Measurements from ENCODE around the gene RNF130.
A peak's percentile ranks its signal among the peaks of the same experiment; 100 is the strongest.

The RNF130 gene

DNA sequence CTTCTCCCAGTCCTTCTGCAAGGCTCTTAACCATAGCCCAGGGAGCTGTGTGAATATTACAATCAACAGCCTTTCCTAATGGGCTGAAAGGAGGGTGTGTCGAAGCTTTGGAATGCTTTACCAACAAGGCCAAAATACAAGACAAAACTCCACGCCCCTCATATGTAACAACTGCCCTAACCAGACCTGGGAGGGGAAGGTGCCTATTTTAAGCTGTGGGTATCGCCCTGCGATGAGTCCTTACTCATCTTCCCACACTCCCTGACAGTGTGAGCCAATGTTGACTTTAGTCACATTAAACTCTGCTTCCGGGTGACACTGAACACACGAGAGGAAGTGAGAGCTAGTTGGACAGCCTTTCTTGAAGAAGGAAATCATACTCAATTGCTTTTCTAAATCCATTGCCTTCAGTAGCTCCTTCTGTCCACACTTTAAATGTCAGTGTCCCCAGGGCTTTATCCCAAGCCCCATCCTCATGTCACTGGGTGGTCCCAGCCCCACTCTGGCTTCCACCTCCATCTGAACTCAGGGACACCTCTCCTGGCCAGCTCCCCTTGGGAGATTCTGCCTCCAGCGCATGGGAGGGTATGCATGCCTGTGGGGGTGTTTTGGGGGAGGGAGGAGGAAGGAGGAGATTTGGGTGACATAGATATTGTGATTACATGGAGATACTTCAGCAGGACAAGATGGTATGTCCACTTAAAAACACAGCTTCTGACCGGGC is 157.4 kb downstream of the RNF130 start:
- no peak overlapping the region for H3K27ac ChIP-seq (ENCODE audit: low read depth, low read length, severe bottlenecking)

DNA sequence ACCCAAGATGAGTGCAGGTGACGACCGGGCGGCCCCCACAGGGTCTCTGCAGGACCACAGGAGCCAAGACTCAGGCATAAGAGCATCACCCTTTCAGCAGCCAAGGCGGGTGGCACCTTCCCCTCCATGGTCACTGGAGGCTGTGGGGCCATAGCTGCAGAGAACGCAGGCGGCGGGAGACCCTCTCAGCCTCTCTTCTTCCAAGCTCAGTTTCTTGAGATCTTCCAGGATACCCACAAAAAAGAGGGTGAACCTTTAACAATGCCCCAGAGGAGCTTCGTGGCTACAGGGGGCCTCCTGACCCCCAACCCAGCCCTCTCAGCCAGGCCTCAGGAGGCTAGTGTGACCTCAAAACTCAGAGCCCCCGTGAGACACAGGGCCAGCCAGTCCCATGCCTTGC is 158.1 kb downstream of the RNF130 start:
- Histone ChIP-seq H3K4me1 (ENCODE audit: control insufficient read depth, insufficient read depth, low read length, poor library complexity, severe bottlenecking) (peaks cover 6% of the 10 kb centered on the region), H3K36me3 (ENCODE audit: control insufficient read depth, insufficient read depth, low read length) (no peaks in the 10 kb centered on the region), H3K27ac (ENCODE audit: low read depth, low read length, severe bottlenecking) (no peak overlapping the region), H3K9me3 (ENCODE audit: control insufficient read depth, low read length) (no peaks in the 10 kb centered on the region), H3K4me3 (ENCODE audit: extremely low read depth, insufficient read depth, low read length, poor library complexity, severe bottlenecking) (no peak overlapping the region)
- 96 to 98% methylated on average over 6 to 7 of the region's 9 CpGs for WGBS, 2 experiments (ENCODE audit: insufficient coverage in 2 of 2)

More for the DNA sequence above, 157.4 kb downstream of the RNF130 start:
- WGBS, 2 experiments (ENCODE audit: insufficient coverage in 2 of 2) = 91 to 93% methylated on average over 5 to 7 of the region's 8 CpGs
- Histone ChIP-seq H3K36me3 (ENCODE audit: control insufficient read depth, insufficient read depth, low read length) (no peaks in the 10 kb centered on the region), H3K4me3 (ENCODE audit: extremely low read depth, insufficient read depth, low read length, poor library complexity, severe bottlenecking) (no peak overlapping the region), H3K9me3 (ENCODE audit: control insufficient read depth, low read length) (no peaks in the 10 kb centered on the region), H3K4me1 (ENCODE audit: control insufficient read depth, insufficient read depth, low read length, poor library complexity, severe bottlenecking) (peaks cover 6% of the 10 kb centered on the region)

DNA sequence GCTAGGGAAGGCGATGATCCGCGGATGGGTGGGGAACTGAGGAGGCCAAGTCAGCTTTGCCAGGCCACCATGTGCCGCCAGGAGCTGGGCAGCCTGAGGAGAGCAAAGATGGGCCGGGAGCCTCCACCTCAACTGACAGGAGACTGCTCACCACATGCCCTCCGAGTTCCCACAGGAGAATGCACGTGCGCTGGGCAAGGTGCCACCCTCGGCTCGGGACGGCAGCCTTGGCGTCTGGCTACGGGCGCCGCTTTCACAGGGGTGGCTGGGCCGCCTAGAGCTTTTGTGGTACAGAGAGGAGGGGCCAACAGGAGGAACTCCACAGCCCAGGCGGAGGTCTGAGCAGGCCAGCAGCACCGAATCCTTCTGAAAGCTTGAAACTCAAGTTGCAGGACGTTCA is 158.6 kb downstream of the RNF130 start:
- Histone ChIP-seq H3K4me3 (ENCODE audit: extremely low read depth, insufficient read depth, low read length, poor library complexity, severe bottlenecking) (no peak overlapping the region), H3K27ac (ENCODE audit: low read depth, low read length, severe bottlenecking) (no peak overlapping the region), H3K9me3 (ENCODE audit: control insufficient read depth, low read length) (no peaks in the 10 kb centered on the region), H3K36me3 (ENCODE audit: control insufficient read depth, insufficient read depth, low read length) (no peaks in the 10 kb centered on the region), H3K4me1 (ENCODE audit: control insufficient read depth, insufficient read depth, low read length, poor library complexity, severe bottlenecking) (peaks cover 6% of the 10 kb centered on the region)
- WGBS, 2 experiments (ENCODE audit: insufficient coverage in 2 of 2) = 95 to 97% methylated on average over 15 to 16 of the region's 19 CpGs

DNA sequence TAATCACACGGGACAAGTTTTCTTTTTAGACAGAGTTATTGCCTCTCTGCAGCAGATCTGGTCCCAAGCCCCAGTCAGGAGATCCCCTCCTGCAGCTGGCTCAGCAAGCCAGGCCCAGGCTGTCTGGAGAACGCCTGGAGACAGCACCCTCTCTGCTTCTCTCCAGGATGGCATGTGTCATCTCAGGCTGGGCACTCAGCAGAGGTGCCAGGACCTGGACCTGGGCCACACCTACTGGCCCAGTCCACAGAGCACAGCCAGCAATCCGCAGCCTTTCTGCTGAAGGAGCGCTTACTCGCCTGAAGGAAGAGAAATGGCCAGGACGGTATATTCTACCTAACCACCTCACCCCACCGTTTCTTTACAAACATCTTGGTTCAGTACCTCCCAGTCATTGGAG is 159.2 kb downstream of the RNF130 start:
- Histone ChIP-seq H3K27ac (ENCODE audit: low read depth, low read length, severe bottlenecking) (no peak overlapping the region), H3K4me3 (ENCODE audit: extremely low read depth, insufficient read depth, low read length, poor library complexity, severe bottlenecking) (no peak overlapping the region), H3K9me3 (ENCODE audit: control insufficient read depth, low read length) (no peaks in the 10 kb centered on the region), H3K36me3 (ENCODE audit: control insufficient read depth, insufficient read depth, low read length) (no peaks in the 10 kb centered on the region), H3K4me1 (ENCODE audit: control insufficient read depth, insufficient read depth, low read length, poor library complexity, severe bottlenecking) (peaks cover 6% of the 10 kb centered on the region)
- WGBS, 2 experiments (ENCODE audit: insufficient coverage in 2 of 2) = 90 to 94% methylated on average over 2 to 5 of the region's 7 CpGs

DNA sequence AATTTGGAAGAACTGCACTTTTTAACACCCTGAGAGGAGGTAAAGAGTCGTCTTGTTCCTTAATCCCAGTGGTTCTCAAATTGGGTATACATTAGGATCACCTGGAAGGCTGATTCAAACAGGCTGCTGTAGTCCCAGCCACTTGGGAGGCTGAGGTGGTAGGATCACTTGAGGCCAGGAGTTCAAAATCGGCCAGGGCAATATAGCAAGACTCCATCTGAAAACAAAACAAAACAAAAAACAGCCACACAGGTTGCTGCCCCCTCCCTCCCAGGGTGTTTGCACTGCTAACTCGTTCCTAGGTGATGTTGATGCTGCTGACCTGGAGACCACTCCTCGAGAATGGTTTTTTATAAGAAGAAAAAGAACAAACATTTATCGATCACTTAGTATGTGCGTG is 162.3 kb downstream of the RNF130 start:
- H3K36me3 ChIP-seq (ENCODE audit: control insufficient read depth, insufficient read depth, low read length) = peaks cover 16% of the 10 kb centered on the region
- no peak overlapping the region for H3K4me3 ChIP-seq (ENCODE audit: extremely low read depth, insufficient read depth, low read length, poor library complexity, severe bottlenecking)
- H3K27ac ChIP-seq (ENCODE audit: low read depth, low read length, severe bottlenecking) = no peak overlapping the region
- no peaks in the 10 kb centered on the region for H3K9me3 ChIP-seq (ENCODE audit: control insufficient read depth, low read length)
- peaks cover 7% of the 10 kb centered on the region for H3K4me1 ChIP-seq (ENCODE audit: control insufficient read depth, insufficient read depth, low read length, poor library complexity, severe bottlenecking)
- 85 to 95% methylated on average over 3 to 5 of the region's 6 CpGs for WGBS, 2 experiments (ENCODE audit: insufficient coverage in 2 of 2)

DNA sequence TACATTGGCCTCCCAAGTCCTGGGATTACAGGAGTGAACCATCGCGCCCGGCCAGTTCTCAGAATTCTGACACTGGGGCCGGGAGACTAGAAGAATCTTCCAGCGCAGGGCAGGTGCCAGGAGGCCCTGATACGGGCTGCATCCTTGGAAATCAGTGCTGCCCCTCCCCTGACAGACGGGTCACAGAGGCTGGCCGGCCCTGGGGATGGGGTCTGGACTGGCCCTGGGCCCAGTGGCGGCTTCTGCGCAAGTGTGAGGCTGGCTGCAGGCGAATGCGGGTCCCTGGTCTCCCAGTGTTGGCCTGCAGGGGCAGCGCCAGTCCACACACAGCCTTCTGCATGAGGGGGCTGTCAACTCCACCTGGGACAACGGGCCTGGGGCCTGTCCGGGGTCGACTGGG is 163.0 kb downstream of the RNF130 start:
- peaks cover 4% of the 10 kb centered on the region for H3K4me1 ChIP-seq (ENCODE audit: control insufficient read depth, insufficient read depth, low read length, poor library complexity, severe bottlenecking)
- 82 to 86% methylated on average over 12 to 16 of the region's 16 CpGs for whole genome bisulfite sequencing, 2 experiments (ENCODE audit: insufficient coverage in 2 of 2)

DNA sequence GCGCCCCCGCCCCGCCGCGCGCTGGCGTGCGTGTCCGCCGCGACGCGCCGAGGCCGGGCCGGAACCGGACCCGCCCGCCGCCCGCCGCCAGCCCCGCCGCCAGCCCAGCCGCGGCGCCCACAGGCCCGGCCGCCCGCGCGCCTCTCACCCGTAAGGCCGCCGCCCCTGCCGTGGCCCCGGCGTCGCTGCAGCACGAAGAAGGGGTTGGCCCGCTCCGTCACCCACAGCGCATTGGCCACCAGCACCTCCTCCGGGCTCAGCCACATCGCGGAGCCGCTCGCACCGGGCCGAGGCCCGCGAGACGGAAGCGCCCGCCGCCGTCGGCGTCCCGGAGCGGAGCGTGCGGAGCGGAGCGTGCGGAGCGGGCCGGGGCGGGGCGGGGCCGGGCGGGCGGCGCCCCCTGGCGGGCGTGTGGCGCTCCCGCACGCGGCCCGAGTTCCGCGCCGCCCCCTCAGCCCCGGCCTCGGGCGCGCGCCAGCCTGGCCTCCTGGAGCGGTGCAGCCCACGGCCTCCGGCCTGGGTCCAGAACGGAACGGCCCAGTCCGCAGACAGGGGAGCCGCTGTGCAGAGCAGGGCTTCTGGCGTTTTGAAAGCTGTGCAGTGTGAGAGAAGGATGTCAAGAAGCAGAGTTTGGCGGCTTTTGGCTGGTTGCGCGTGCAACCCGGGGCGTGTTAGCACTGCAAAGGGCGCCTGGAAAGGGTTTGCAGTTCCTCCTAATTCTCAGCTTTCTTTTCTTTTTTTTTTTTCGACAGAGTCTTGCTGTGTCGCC is 163.8 kb downstream of the RNF130 start, which contains the start of gene TBC1D9B:
Gene TBC1D9B, minus strand, starts transcription at position 342 of the 769 bp plus-strand sequence. Its CDS starts 76 bp downstream, at position 266.
- WGBS, 2 experiments (ENCODE audit: insufficient coverage in 2 of 2) = 6% methylated on average over 83 to 88 of the region's 105 CpGs
- H3K4me1 ChIP-seq (ENCODE audit: control insufficient read depth, insufficient read depth, low read length, poor library complexity, severe bottlenecking) = peaks cover 4% of the 10 kb centered on the region
- no peak within 1 kb of the TSS for H3K27ac ChIP-seq (ENCODE audit: low read depth, low read length, severe bottlenecking)
- no peaks in the 10 kb centered on the region for H3K9me3 ChIP-seq (ENCODE audit: control insufficient read depth, low read length)
- peak within 1 kb of the TSS; percentile 61 for H3K4me3 ChIP-seq (ENCODE audit: extremely low read depth, insufficient read depth, low read length, poor library complexity, severe bottlenecking)
- H3K36me3 ChIP-seq (ENCODE audit: control insufficient read depth, insufficient read depth, low read length) = peaks cover 30% of the 10 kb centered on the region

More for the DNA sequence above, 163.0 kb downstream of the RNF130 start:
- peaks cover 22% of the 10 kb centered on the region for H3K36me3 ChIP-seq (ENCODE audit: control insufficient read depth, insufficient read depth, low read length)
- H3K4me3 ChIP-seq (ENCODE audit: extremely low read depth, insufficient read depth, low read length, poor library complexity, severe bottlenecking) = no peak overlapping the region
- no peaks in the 10 kb centered on the region for H3K9me3 ChIP-seq (ENCODE audit: control insufficient read depth, low read length)
- H3K27ac ChIP-seq (ENCODE audit: low read depth, low read length, severe bottlenecking) = no peak overlapping the region

DNA sequence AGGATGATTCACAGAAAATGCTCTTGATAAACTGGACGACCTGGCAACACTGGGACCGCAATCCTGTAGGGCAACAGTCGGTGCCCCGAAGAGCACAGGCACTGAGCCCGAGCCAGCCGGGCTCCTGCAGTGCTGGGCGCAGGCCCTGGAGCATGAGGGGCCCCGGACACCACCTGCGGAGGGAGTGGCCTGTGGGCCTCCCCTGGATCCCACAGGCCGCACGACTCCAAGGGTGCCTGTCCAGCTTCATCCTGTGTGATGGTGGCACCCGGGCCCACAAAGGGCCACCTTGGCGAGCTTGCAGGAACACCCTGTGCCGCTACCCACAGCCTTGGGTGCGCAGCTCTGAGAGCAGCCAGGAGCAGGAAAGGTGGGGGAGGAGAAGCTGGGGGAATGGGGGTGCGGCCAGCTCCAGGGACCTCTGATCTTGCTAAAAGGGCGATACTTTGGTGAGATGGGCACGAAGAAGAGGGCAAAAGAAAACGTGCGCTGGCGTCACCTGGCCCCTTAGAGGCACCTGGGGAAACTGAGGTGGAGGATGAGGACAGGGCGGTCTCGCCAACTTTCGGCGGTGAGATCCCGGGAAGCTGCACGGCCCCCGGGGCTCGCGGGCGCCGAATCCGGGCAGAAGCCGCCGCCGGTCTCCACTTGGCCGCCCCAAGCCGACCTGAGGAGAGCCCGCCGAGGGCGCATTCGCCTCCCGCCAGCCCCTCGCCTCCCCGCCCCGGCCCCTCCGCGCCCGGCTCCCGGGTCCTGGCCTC is 164.6 kb downstream of the RNF130 start:
- no peak overlapping the region for H3K27ac ChIP-seq (ENCODE audit: low read depth, low read length, severe bottlenecking)
- peak overlapping the region; percentile 61 for H3K4me3 ChIP-seq (ENCODE audit: extremely low read depth, insufficient read depth, low read length, poor library complexity, severe bottlenecking)
- peaks cover 4% of the 10 kb centered on the region for H3K4me1 ChIP-seq (ENCODE audit: control insufficient read depth, insufficient read depth, low read length, poor library complexity, severe bottlenecking)
- peaks cover 38% of the 10 kb centered on the region for H3K36me3 ChIP-seq (ENCODE audit: control insufficient read depth, insufficient read depth, low read length)
- H3K9me3 ChIP-seq (ENCODE audit: control insufficient read depth, low read length) = no peaks in the 10 kb centered on the region
- WGBS, 2 experiments (ENCODE audit: insufficient coverage in 2 of 2) = 27 to 31% methylated on average over 43 to 48 of the region's 50 CpGs

DNA sequence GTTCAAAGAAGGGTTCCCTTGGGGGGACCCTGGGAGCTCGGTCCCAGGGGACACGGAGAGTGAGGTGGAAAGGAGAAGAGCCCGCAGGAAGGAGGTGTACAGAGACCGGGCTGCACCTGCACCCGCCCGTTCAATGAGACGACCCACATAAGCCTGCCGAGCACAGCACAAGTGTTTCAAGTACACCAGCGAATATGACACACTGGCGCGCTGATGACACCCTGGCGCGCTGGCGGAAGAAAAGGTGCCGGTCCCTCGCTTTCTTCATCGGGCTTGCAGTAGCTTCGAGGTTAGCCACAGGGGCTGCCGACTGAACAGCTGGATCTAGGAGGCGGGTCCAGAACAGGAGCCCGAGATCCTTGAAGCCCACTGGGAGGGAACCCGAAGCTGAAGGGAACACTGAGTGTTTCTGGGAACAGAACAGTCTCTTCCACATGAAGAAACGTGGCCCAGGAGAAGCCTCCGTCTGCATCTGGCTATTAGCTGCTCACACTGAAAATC is 165.2 kb downstream of the RNF130 start:
- Histone ChIP-seq H3K27ac (ENCODE audit: low read depth, low read length, severe bottlenecking) (no peak overlapping the region), H3K4me1 (ENCODE audit: control insufficient read depth, insufficient read depth, low read length, poor library complexity, severe bottlenecking) (peaks cover 4% of the 10 kb centered on the region), H3K36me3 (ENCODE audit: control insufficient read depth, insufficient read depth, low read length) (peaks cover 44% of the 10 kb centered on the region), H3K4me3 (ENCODE audit: extremely low read depth, insufficient read depth, low read length, poor library complexity, severe bottlenecking) (peak overlapping the region; percentile 61), H3K9me3 (ENCODE audit: control insufficient read depth, low read length) (no peaks in the 10 kb centered on the region)
- 94 to 95% methylated on average over 24 of the region's 24 CpGs for WGBS, 2 experiments (ENCODE audit: insufficient coverage in 2 of 2)

DNA sequence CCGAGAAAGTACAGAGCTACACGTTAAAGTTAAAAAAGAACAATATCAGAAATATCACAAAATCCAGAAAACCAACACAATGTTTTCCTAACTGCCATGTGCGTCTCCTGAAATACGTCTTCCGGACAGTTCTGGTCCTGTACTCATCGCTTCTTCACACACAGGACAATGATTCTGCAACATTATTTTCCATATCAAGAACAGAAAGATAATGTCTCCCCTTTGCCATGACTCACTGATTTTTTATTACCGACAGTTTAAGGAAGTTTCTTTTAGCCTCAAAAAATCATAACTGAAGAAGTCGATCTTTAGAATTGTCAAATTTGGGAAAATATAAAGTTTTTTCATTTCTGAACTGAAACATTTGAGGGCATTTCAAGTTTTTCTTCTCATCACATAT is 166.4 kb downstream of the RNF130 start:
- Histone ChIP-seq H3K4me3 (ENCODE audit: extremely low read depth, insufficient read depth, low read length, poor library complexity, severe bottlenecking) (no peak overlapping the region), H3K9me3 (ENCODE audit: control insufficient read depth, low read length) (no peaks in the 10 kb centered on the region), H3K4me1 (ENCODE audit: control insufficient read depth, insufficient read depth, low read length, poor library complexity, severe bottlenecking) (peaks cover 4% of the 10 kb centered on the region), H3K27ac (ENCODE audit: low read depth, low read length, severe bottlenecking) (no peak overlapping the region), H3K36me3 (ENCODE audit: control insufficient read depth, insufficient read depth, low read length) (peaks cover 54% of the 10 kb centered on the region)
- 87 to 96% methylated on average over 3 to 6 of the region's 8 CpGs for WGBS, 2 experiments (ENCODE audit: insufficient coverage in 2 of 2)
